ENCODE measurements around the gene SLFN12.
"Not testable (repeated sequence)": the region's sequence is repeated elsewhere in the genome, so short reads cannot be mapped to it uniquely, and the experiment has no call there.

SLFN12 gene

GRCh38 chr17:35432176-35433074 lies at the start of gene SLFN12:
Gene SLFN12 (minus strand): TSS chr17:35432500. CDS start chr17:35423028, 9,472 bp downstream.
- peak; percentile 79 for DNase-seq

- DNase-seq, result no peak
These were observed 47.0 kb upstream of the SLFN12 start for GRCh38 chr17:35479271-35479670.

GRCh38 chr17:35477248-35477647 lies 44.9 kb upstream of the SLFN12 start:
- DNase-seq, result no peak

- DNase-seq, result no peak
These were observed 44.1 kb upstream of the SLFN12 start for GRCh38 chr17:35476283-35476820.

GRCh38 chr17:35468475-35468874 lies 36.2 kb upstream of the SLFN12 start:
- no peak for DNase-seq

- peak; percentile 58 for DNase-seq
These were observed 35.5 kb upstream of the SLFN12 start for GRCh38 chr17:35467824-35468223.

- DNase-seq, result peak; percentile 54
These were observed 28.1 kb upstream of the SLFN12 start for GRCh38 chr17:35460354-35460851.

- DNase-seq, result not testable (repeated sequence)
These were observed 21.7 kb upstream of the SLFN12 start for GRCh38 chr17:35454035-35454434.

- DNase-seq, result no peak
These were observed 20.9 kb upstream of the SLFN12 start for GRCh38 chr17:35453171-35453570.

GRCh38 chr17:35449371-35449931 lies 17.2 kb upstream of the SLFN12 start:
- no peak for DNase-seq

GRCh38 chr17:35448899-35449227 lies 16.6 kb upstream of the SLFN12 start:
- no peak for DNase-seq

GRCh38 chr17:35448214-35448898 lies 16.1 kb upstream of the SLFN12 start, which contains the start of gene SLFN13:
Gene SLFN13 (minus strand): TSS chr17:35448766. CDS start chr17:35445680, 3,086 bp downstream.
- DNase-seq, result peak; percentile 86

- no peak for DNase-seq
These were observed 15.2 kb upstream of the SLFN12 start for GRCh38 chr17:35447499-35447898.

GRCh38 chr17:35438433-35438832 lies 6.1 kb upstream of the SLFN12 start:
- DNase-seq, result no peak

GRCh38 chr17:35433075-35433894 lies 985 bp upstream of the SLFN12 start:
- DNase-seq, result peak; percentile 90

GRCh38 chr17:35429702-35430101 lies 2.6 kb downstream of the SLFN12 start:
- DNase-seq, result no peak

- DNase-seq, result no peak
These were observed 4.1 kb downstream of the SLFN12 start for GRCh38 chr17:35428229-35428628.

- DNase-seq, result no peak
These were observed 8.5 kb downstream of the SLFN12 start for GRCh38 chr17:35423761-35424160.

- DNase-seq, result not testable (repeated sequence)
These were observed 11.2 kb downstream of the SLFN12 start for GRCh38 chr17:35421069-35421468.

- DNase-seq, result no peak
These were observed 15.6 kb downstream of the SLFN12 start for GRCh38 chr17:35416659-35417058.

GRCh38 chr17:35414707-35415106 lies 17.6 kb downstream of the SLFN12 start:
- not testable (repeated sequence) for DNase-seq

GRCh38 chr17:35414247-35414646 lies 18.1 kb downstream of the SLFN12 start:
- DNase-seq, result no peak
